Right lung (tissue), 5 donors: ENCODE data around the gene DNAJC15. TPM values are rescaled to one million over a fixed set of nuclear protein-coding genes. Genes with fewer than 3 reads are reported as not detected.
"Not testable (repeated sequence)": the region's sequence is repeated elsewhere in the genome, so short reads cannot be mapped to it uniquely, and the experiment has no call there.

Experiments
- DNase-seq, 2 donors: peaks; one replicate each; pipeline ENCODE4 v3.0.0-alpha.2; 2013
- polyA plus RNA-seq, 5 donors: library from polyadenylated mRNA; unstranded; fragments of 120-200 nt; gene quantifications; one replicate each; pipeline versions ENCODE4 v1.2.1 to v1.2.3, GENCODE V29; 2013; ENCODE audit warnings: inconsistent platforms in 1 of 5, low replicate concordance in 1 of 5; ENCODE audit not compliant: insufficient read length in 5 of 5, insufficient read depth in 1 of 5

DNAJC15 gene
- polyA plus RNA-seq, 5 donors: 14.1 to 29.9 (median 23.1) TPM

GRCh38 chr13:43041369-43041921 lies 18.1 kb downstream of the DNAJC15 start:
- DNase-seq: no peak

- no peak for DNase-seq
These were observed 19.1 kb downstream of the DNAJC15 start for GRCh38 chr13:43042410-43042921.

GRCh38 chr13:43044720-43045301 lies 21.4 kb downstream of the DNAJC15 start:
- DNase-seq: no peak

- not testable (repeated sequence) for DNase-seq
These were observed 22.0 kb downstream of the DNAJC15 start for GRCh38 chr13:43045302-43045773.

GRCh38 chr13:43046259-43046658 lies 22.9 kb downstream of the DNAJC15 start:
- no peak for DNase-seq

GRCh38 chr13:43054803-43055802 lies 31.7 kb downstream of the DNAJC15 start:
- peak; percentile 32 to 59 for DNase-seq

GRCh38 chr13:43057653-43058317 lies 34.4 kb downstream of the DNAJC15 start:
- no peak for DNase-seq

GRCh38 chr13:43058318-43058674 lies 34.9 kb downstream of the DNAJC15 start:
- no peak for DNase-seq

- DNase-seq: no peak
These were observed 35.4 kb downstream of the DNAJC15 start for GRCh38 chr13:43058831-43059230.

GRCh38 chr13:43059779-43060178 lies 36.4 kb downstream of the DNAJC15 start:
- DNase-seq: not testable (repeated sequence)

GRCh38 chr13:43060806-43061205 lies 37.4 kb downstream of the DNAJC15 start:
- not testable (repeated sequence) for DNase-seq

- DNase-seq: no peak
These were observed 38.3 kb downstream of the DNAJC15 start for GRCh38 chr13:43061496-43062280.

- no peak for DNase-seq
These were observed 48.4 kb downstream of the DNAJC15 start for GRCh38 chr13:43071824-43072223.

GRCh38 chr13:43072394-43072793 lies 49.0 kb downstream of the DNAJC15 start:
- no peak for DNase-seq

GRCh38 chr13:43074824-43075510 lies 51.6 kb downstream of the DNAJC15 start:
- DNase-seq: no peak

GRCh38 chr13:43075511-43075902 lies 52.1 kb downstream of the DNAJC15 start:
- not testable (repeated sequence) for DNase-seq

- DNase-seq: peak in 1 of 2 donors; percentile 35
These were observed 53.7 kb downstream of the DNAJC15 start for GRCh38 chr13:43077046-43077445.

GRCh38 chr13:43077461-43077860 lies 54.1 kb downstream of the DNAJC15 start:
- no peak for DNase-seq

GRCh38 chr13:43077906-43078305 lies 54.5 kb downstream of the DNAJC15 start:
- no peak for DNase-seq

GRCh38 chr13:43078399-43078798 lies 55.0 kb downstream of the DNAJC15 start:
- DNase-seq: no peak
